Upper lobe of left lung (tissue), 6 donors: ENCODE data around the gene AKT1S1. TPM values are rescaled to one million over a fixed set of nuclear protein-coding genes. Genes with fewer than 3 reads are reported as not detected.

Source experiments
- ATAC-seq, 2 donors: fragments of 200-7000 bp; cut with Tn5 transposase; one replicate each; pipeline ENCODE4 v1.9.1; 2022; ENCODE audit warnings: mild to moderate bottlenecking in 2 of 2, moderate library complexity in 2 of 2; ENCODE audit not compliant: low FRiP score in 2 of 2
- DNase-seq, 2 donors: peaks; one replicate each; pipeline ENCODE4 v3.0.0-alpha.2; 2019 to 2020
- H3K27ac ChIP-seq, 4 donors: fragments of 200-600 bp; sonication (generic); one replicate each; pipeline ENCODE4 v1.5.1; 2016 to 2019
- H3K27me3 ChIP-seq, 4 donors: fragments of 200-600 bp; sonication (generic); one replicate each; pipeline ENCODE4 v1.5.1; 2017 to 2019
- H3K36me3 ChIP-seq, 4 donors: fragments of 200-600 bp; sonication (generic); one replicate each; pipeline ENCODE4 v1.5.1; 2016 to 2019
- H3K4me1 ChIP-seq, 4 donors: fragments of 200-600 bp; sonication (generic); one replicate each; pipeline ENCODE4 v1.5.1; 2018 to 2019
- H3K4me3 ChIP-seq, 4 donors: fragments of 200-600 bp; sonication (generic); one replicate each; pipeline ENCODE4 v1.5.1; 2017 to 2019; ENCODE audit warnings: mild to moderate bottlenecking in 2 of 4, moderate library complexity in 1 of 4
- H3K9me3 ChIP-seq, 4 donors: fragments of 200-600 bp; sonication (generic); one replicate each; pipeline ENCODE4 v1.5.1; 2018 to 2019
- EP300 ChIP-seq, 4 donors: sonication (generic); formaldehyde crosslinking; IDR thresholded peaks; one replicate each; pipeline ENCODE4 v1.5.1; 2017; ENCODE audit warnings: antibody characterized with exemption in 4 of 4, control low read depth in 2 of 4
- POLR2A ChIP-seq, 4 donors: fragments of 450-650 bp; IDR thresholded peaks; one replicate each; pipeline ENCODE4 v1.5.1; 2016 to 2017; ENCODE audit warnings: antibody characterized with exemption in 4 of 4, mild to moderate bottlenecking in 2 of 4
- POLR2AphosphoS5 ChIP-seq, 2 donors: sonication (generic); formaldehyde crosslinking; IDR thresholded peaks; one replicate each; pipeline ENCODE4 v1.5.1; 2017; ENCODE audit warnings: antibody characterized with exemption in 2 of 2
- WGBS, 2 donors: methylation state at CpG; one replicate each; pipeline ENCODE4 v1.1.5; 2017 to 2018; 5-methylcytosine and 5-hydroxymethylcytosine counted together
- total RNA-seq, 6 donors: library from RNA; depleted of rRNA in 4 of 6; stranded (reverse); fragments of >200 nt in 4 of 6; gene quantifications; one replicate each; pipeline versions ENCODE4 v1.1.0 to v1.2.1, GENCODE V29; 2016 to 2021
- TF ChIP-seq, protein P1 (sequence below), 6 experiments: fragments of 450-650 bp in 4 of 6; fragments of 200-600 bp in 2 of 6; sonication (generic) in 2 of 6; IDR thresholded peaks; one replicate each; pipeline ENCODE4 v1.5.1; 2016 to 2019; ENCODE audit warnings: antibody characterized with exemption in 6 of 6
- donor health status: DM: no; HTN: no; CAD: no; lungs with moderate emphysema.
- donor health status: DM: no; HTN: yes; CAD: no; lungs with severe emphysema.

AKT1S1 gene
- total RNA-seq, 6 donors from 2014 or later = 11.8 to 35.5 (median 25.7) TPM

DNA sequence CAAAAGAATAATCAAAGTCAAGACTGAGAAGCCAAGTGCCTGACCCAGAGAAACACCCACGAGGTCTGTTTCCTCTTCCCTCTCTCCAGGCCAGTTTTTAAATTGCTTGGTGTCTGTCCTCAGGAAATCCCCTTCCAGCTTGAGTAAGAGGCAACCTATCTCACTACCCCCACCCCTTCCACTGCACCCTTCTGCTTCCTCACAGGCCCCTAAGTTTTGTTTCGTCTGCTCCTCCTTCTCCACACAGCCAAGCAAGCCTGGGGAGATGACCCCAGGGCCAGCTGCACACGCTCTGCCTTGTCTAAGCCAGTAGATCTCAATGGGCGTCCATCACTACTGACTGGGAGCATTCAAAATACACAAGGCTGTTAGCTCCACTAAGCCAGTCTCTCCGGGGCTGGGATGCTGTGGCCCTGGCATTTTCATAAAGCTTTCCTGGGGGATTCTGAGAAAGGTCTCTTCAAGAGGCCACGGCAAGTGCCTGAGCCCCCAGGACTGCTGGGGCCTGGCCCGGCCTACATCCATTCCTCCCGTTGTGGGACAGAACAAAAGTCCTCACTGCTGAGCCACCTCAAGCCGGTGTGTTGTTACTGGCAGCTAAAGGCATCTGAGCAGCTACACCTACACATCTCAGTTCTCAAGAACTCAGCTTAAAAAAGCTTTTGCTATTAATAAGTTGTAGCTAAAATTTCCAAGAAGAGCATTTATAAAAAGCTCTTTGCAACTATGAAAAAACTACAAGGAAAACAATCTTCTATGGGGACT lies 34.4 kb upstream of the AKT1S1 start:
- no peak overlapping the region for H3K4me3 ChIP-seq
- no peak for DNase-seq
- 60% methylated on average over 5 to 9 of the region's 9 CpGs for WGBS, 2 donors
- H3K4me1 ChIP-seq = peaks cover 5 to 18% (median 8%) of the 10 kb centered on the region in 4 donors
- H3K27ac ChIP-seq = peak overlapping the region in 1 of 4 donors; percentile 54
- peak in 1 of 2 donors; percentile 25 for ATAC-seq
- no peaks in the 10 kb centered on the region for H3K9me3 ChIP-seq
- H3K27me3 ChIP-seq = no peaks in the 10 kb centered on the region
- TF ChIP-seq, protein P1, sequence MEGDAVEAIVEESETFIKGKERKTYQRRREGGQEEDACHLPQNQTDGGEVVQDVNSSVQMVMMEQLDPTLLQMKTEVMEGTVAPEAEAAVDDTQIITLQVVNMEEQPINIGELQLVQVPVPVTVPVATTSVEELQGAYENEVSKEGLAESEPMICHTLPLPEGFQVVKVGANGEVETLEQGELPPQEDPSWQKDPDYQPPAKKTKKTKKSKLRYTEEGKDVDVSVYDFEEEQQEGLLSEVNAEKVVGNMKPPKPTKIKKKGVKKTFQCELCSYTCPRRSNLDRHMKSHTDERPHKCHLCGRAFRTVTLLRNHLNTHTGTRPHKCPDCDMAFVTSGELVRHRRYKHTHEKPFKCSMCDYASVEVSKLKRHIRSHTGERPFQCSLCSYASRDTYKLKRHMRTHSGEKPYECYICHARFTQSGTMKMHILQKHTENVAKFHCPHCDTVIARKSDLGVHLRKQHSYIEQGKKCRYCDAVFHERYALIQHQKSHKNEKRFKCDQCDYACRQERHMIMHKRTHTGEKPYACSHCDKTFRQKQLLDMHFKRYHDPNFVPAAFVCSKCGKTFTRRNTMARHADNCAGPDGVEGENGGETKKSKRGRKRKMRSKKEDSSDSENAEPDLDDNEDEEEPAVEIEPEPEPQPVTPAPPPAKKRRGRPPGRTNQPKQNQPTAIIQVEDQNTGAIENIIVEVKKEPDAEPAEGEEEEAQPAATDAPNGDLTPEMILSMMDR (IDR thresholded peaks at IDR 0.05) = no peak
- no peak for TF ChIP-seq EP300 (IDR thresholded peaks at IDR 0.05)
- TF ChIP-seq POLR2AphosphoS5 (IDR thresholded peaks at IDR 0.05) = no peak
- no peak for TF ChIP-seq POLR2A (IDR thresholded peaks at IDR 0.05)
- peaks cover 0 to 67% (median 41%) of the 10 kb centered on the region in 4 donors for H3K36me3 ChIP-seq

GRCh38 chr19:49910179-49910578 lies 33.0 kb upstream of the AKT1S1 start:
- peaks cover 5 to 18% (median 8%) of the 10 kb centered on the region in 4 donors for H3K4me1 ChIP-seq
- H3K27ac ChIP-seq = no peak overlapping the region
- DNase-seq (no peak), ATAC-seq (no peak)
- no peaks in the 10 kb centered on the region for H3K9me3 ChIP-seq
- H3K4me3 ChIP-seq = no peak overlapping the region
- WGBS, 2 donors = 92 to 100% methylated on average over 2 to 5 of the region's 5 CpGs
- H3K27me3 ChIP-seq = no peaks in the 10 kb centered on the region
- TF ChIP-seq, protein P1 (IDR thresholded peaks at IDR 0.05) = no peak
- TF ChIP-seq POLR2A (IDR thresholded peaks at IDR 0.05) = no peak
- TF ChIP-seq POLR2AphosphoS5 (IDR thresholded peaks at IDR 0.05) = no peak
- no peak for TF ChIP-seq EP300 (IDR thresholded peaks at IDR 0.05)
- H3K36me3 ChIP-seq = peaks cover 0 to 66% (median 35%) of the 10 kb centered on the region in 4 donors

- DNase-seq = peak in 1 of 2 donors; percentile 77
- 95 to 96% methylated on average over 19 to 36 of the region's 37 CpGs for WGBS, 2 donors
Observed at GRCh38 chr19:49908480-49909420, 31.6 kb upstream of the AKT1S1 start.

DNA sequence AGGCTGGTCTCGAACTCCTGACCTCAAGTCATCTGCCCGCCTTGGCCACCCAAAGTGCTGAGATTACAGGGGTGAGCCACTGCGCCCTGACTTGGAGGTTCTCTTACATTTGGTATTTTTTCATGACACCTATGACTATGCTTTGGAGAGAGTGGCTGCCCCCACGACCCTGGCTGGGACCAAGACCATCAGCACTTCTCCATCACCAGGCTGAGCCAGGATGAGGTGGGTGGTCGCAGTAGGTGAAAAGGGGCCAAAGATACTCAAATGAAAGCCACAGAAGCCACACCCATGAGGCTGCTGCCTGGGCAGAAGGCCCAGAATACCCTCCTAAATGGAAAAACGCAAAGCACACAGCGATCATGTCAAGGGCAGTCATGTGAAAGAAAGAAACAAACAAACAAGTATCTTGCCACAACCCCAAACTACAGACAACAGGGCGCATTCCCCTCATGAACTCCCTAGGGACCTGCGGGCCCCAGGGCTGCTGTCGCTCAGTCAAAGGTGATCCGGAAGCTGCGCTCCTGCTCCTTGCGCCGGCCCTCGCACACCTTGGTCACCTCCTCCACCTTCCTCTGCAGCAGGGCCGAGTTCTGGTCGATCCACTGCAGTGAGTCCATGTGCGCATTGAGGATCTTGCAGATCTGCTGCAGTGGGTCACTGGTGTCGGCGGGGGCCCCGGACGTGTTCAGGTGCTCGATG lies 30.7 kb upstream of the AKT1S1 start:
- H3K4me1 ChIP-seq = peaks cover 5 to 24% (median 8%) of the 10 kb centered on the region in 4 donors
- DNase-seq (peak in 1 of 2 donors; percentile 75), ATAC-seq (no peak)
- no peak overlapping the region for H3K4me3 ChIP-seq
- WGBS, 2 donors = 93 to 96% methylated on average over 17 to 19 of the region's 23 CpGs
- TF ChIP-seq, protein P1 (IDR thresholded peaks at IDR 0.05) = no peak
- TF ChIP-seq POLR2AphosphoS5 (IDR thresholded peaks at IDR 0.05) = no peak
- TF ChIP-seq POLR2A (IDR thresholded peaks at IDR 0.05) = no peak
- no peak for TF ChIP-seq EP300 (IDR thresholded peaks at IDR 0.05)
- no peak overlapping the region for H3K27ac ChIP-seq
- peaks cover 0 to 46% (median 23%) of the 10 kb centered on the region in 4 donors for H3K36me3 ChIP-seq
- no peaks in the 10 kb centered on the region for H3K27me3 ChIP-seq
- no peaks in the 10 kb centered on the region for H3K9me3 ChIP-seq

More at GRCh38 chr19:49908480-49909420, 31.6 kb upstream of the AKT1S1 start:
- ATAC-seq = no peak
- TF ChIP-seq POLR2AphosphoS5 (IDR thresholded peaks at IDR 0.05) (no peak), POLR2A (IDR thresholded peaks at IDR 0.05) (no peak), EP300 (IDR thresholded peaks at IDR 0.05) (no peak)
- TF ChIP-seq, protein P1 (IDR thresholded peaks at IDR 0.05) = no peak
- no peak overlapping the region for H3K4me3 ChIP-seq
- H3K27ac ChIP-seq = no peak overlapping the region
- peaks cover 5 to 24% (median 8%) of the 10 kb centered on the region in 4 donors for H3K4me1 ChIP-seq
- no peaks in the 10 kb centered on the region for H3K27me3 ChIP-seq
- no peaks in the 10 kb centered on the region for H3K9me3 ChIP-seq
- H3K36me3 ChIP-seq = peaks cover 0 to 53% (median 28%) of the 10 kb centered on the region in 4 donors
